ENCODE measurements around the gene NR2E1. TPM values are rescaled to one million over a fixed set of nuclear protein-coding genes. Genes with fewer than 3 reads are reported as not detected.

NR2E1 gene
- polyA plus RNA-seq, 1 of the 3 experiments (the other 2 are of a cell fraction): not detected

DNA sequence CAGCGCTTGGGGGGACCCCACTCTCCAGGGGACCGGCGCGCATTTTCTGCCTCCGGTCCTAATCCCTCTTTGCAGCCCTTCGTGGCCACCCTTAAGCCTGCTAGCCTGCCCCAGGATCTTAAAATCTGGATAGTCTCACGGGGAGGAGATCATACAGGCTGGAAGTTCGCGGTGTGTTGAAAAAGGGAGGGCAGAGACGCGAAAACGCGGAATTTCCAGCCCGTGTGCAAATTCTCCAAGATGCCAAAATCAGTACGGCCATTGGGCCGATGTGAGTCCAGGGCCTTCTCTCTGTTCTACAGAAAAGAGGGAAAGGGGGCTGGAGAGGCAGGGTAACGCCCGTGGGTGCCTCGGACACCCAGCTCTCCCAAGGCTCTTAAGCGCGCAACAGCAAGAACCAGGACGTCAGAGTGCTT lies 9.4 kb downstream of the NR2E1 start (continued):
- TF ChIP-seq, protein P1, sequence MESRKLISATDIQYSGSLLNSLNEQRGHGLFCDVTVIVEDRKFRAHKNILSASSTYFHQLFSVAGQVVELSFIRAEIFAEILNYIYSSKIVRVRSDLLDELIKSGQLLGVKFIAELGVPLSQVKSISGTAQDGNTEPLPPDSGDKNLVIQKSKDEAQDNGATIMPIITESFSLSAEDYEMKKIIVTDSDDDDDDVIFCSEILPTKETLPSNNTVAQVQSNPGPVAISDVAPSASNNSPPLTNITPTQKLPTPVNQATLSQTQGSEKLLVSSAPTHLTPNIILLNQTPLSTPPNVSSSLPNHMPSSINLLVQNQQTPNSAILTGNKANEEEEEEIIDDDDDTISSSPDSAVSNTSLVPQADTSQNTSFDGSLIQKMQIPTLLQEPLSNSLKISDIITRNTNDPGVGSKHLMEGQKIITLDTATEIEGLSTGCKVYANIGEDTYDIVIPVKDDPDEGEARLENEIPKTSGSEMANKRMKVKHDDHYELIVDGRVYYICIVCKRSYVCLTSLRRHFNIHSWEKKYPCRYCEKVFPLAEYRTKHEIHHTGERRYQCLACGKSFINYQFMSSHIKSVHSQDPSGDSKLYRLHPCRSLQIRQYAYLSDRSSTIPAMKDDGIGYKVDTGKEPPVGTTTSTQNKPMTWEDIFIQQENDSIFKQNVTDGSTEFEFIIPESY (IDR thresholded peaks at IDR 0.05; ENCODE audit: borderline replicate concordance, low read depth): no peak

DNA sequence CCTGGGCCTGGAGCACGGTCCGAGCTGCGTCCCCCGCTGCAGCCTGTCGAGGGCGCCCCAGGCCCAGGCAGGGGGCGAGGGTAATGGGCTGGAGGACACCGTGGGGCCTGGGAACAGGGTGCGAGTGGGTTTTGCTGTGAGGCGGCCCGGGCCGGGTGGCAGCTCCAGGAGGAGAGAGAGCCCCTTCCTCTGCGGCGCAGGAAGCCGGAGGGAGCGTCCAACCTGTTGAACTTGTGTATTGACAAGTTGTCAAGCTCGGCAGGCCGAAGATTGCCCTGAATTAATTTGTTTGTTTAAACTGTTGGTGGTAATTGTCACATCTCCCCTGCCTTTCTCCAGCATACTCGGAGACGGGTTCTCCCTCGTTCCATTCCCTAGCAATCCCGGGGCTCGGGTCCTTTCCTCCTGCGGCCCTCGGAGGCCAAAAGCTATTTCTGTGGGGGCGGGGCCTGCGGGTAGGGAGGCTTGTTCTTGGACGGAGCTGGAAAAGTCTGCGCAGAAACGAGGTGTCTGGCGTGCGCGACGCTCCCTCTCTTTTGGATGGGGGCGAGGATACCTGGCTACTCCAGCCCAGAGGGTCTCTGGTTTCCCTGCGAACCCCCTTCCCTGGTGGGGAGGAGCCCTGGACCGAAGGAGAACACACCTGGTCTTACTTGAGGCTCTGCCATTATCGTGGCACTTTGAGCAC lies 9.9 kb downstream of the NR2E1 start:
- ChIA-PET CTCF (interaction anchor here (0.5 to 1.4 kb wide), 3 partner anchors 13 to 1141 kb away, joined by 3 to 8 read pairs (median 4); no protein-coding TSS in a partner anchor), POLR2A (no interaction called here)
- Histone ChIP-seq H2AFZ (ENCODE audit: low read depth) (no peak overlapping the region), H3K9ac (no peak overlapping the region), H3K4me3 (ENCODE audit: low read depth in 2 of 2, low read length in 1 of 2) (no peak overlapping the region), H3K4me2 (no peak overlapping the region), H3K9me2 (no peaks in the 10 kb centered on the region), H3K4me1 (ENCODE audit: control insufficient read depth in 1 of 2, insufficient read depth in 2 of 2, low read depth in 1 of 2, low read length in 1 of 2) (no peaks in the 10 kb centered on the region), H3K36me3 (replicated peaks in 1 of 2; ENCODE audit: control insufficient read depth in 1 of 2, insufficient read depth in 2 of 2, low read length in 1 of 2) (no peaks in the 10 kb centered on the region), H3K27ac (ENCODE audit: low read depth in 2 of 2, low read length in 1 of 2) (no peak overlapping the region), H3K79me2 (ENCODE audit: insufficient read depth) (no peaks in the 10 kb centered on the region), H3F3A (replicated peaks; ENCODE audit: insufficient read depth) (no peaks in the 10 kb centered on the region), H4K20me1 (ENCODE audit: insufficient read depth) (no peaks in the 10 kb centered on the region), H3K27me3 (ENCODE audit: insufficient read depth) (peaks cover 4% of the 10 kb centered on the region), H3K9me3 (no peaks in the 10 kb centered on the region)
- DNase-seq: peak; percentile 43
- WGBS (ENCODE audit: low lambda C conversion rate): 59% methylated on average over 14 of the region's 38 CpGs
- TF ChIP-seq MXI1 (IDR thresholded peaks at IDR 0.05; ENCODE audit: low read depth, low read length): no peak
- no peak for TF ChIP-seq TAF1 (IDR thresholded peaks at IDR 0.05; ENCODE audit: borderline replicate concordance, low read depth, low read length)
- no peak for TF ChIP-seq FOSL2 (IDR thresholded peaks at IDR 0.05; ENCODE audit: borderline replicate concordance, low read depth)
- TF ChIP-seq, protein P2, sequence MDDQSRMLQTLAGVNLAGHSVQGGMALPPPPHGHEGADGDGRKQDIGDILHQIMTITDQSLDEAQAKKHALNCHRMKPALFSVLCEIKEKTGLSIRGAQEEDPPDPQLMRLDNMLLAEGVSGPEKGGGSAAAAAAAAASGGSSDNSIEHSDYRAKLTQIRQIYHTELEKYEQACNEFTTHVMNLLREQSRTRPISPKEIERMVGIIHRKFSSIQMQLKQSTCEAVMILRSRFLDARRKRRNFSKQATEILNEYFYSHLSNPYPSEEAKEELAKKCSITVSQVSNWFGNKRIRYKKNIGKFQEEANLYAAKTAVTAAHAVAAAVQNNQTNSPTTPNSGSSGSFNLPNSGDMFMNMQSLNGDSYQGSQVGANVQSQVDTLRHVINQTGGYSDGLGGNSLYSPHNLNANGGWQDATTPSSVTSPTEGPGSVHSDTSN (IDR thresholded peaks at IDR 0.05): no peak
- no peak for TF ChIP-seq EZH2phosphoT487 (IDR thresholded peaks at IDR 0.05; ENCODE audit: borderline replicate concordance, low read depth)
- no peak for TF ChIP-seq GABPA (IDR thresholded peaks at IDR 0.05; ENCODE audit: low read depth)
- no peak for TF ChIP-seq CHD2 (IDR thresholded peaks at IDR 0.05; ENCODE audit: low read length, partially characterized antibody)
- no peak for TF ChIP-seq RXRA (IDR thresholded peaks at IDR 0.05; ENCODE audit: borderline replicate concordance, low read depth)
- TF ChIP-seq, protein P3, sequence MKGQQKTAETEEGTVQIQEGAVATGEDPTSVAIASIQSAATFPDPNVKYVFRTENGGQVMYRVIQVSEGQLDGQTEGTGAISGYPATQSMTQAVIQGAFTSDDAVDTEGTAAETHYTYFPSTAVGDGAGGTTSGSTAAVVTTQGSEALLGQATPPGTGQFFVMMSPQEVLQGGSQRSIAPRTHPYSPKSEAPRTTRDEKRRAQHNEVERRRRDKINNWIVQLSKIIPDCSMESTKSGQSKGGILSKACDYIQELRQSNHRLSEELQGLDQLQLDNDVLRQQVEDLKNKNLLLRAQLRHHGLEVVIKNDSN (IDR thresholded peaks at IDR 0.05; ENCODE audit: borderline replicate concordance, low read depth): no peak
